Activated CD4-positive, alpha-beta T cell treated with anti-CD3 and anti-CD28 coated beads for 36 hours (primary cell): ENCODE results near the gene PRKACB. TPM values are rescaled to one million over a fixed set of nuclear protein-coding genes. Genes with fewer than 3 reads are reported as not detected.
A peak's percentile ranks its signal among the peaks of the same experiment; 100 is the strongest.
"Not testable (repeated sequence)": the region's sequence is repeated elsewhere in the genome, so short reads cannot be mapped to it uniquely, and the experiment has no call there.

ENCODE experiments used
- ATAC-seq: fragments of 200-7000 bp; cut with Tn5 transposase; one replicate; pipeline ENCODE4 v1.10.0; 2021; ENCODE audit warnings: mild to moderate bottlenecking, moderate library complexity
- CTCF ChIA-PET: fragments of 350-600 bp; sonication (Branson Sonifier 250); formaldehyde crosslinking; loops from one replicate; lab custom pipeline; 2021; ENCODE audit warnings: antibody characterized with exemption; lab: Charles Lee
- POLR2A ChIA-PET: fragments of 350-600 bp; sonication (Branson Sonifier 250); formaldehyde crosslinking; loops from one replicate; lab custom pipeline; 2021; ENCODE audit warnings: antibody characterized with exemption, inconsistent platforms; lab: Charles Lee
- DNase-seq: peaks from one replicate; pipeline ENCODE4 v3.0.0-alpha.2; 2020
- H3K27ac Mint-ChIP-seq: one replicate; pipeline ENCODE4 v1.8.0; 2021; ENCODE audit warnings: mixed read lengths
- H3K27me3 Mint-ChIP-seq: one replicate; pipeline ENCODE4 v1.8.0; 2021; ENCODE audit warnings: mixed read lengths
- H3K36me3 Mint-ChIP-seq: one replicate; pipeline ENCODE4 v1.8.0; 2021; ENCODE audit warnings: low read depth, mixed read lengths
- H3K4me1 Mint-ChIP-seq: one replicate; pipeline ENCODE4 v1.8.0; 2021; ENCODE audit warnings: mixed read lengths
- H3K4me3 Mint-ChIP-seq: one replicate; pipeline ENCODE4 v1.8.0; 2021; ENCODE audit warnings: mild to moderate bottlenecking, moderate library complexity, mixed read lengths
- H3K9me3 Mint-ChIP-seq: one replicate; pipeline ENCODE4 v1.8.0; 2021; ENCODE audit warnings: low read depth, mixed read lengths
- intact Hi-C, 2 experiments: fragments of 100-400 bp; cut with DNase I in 1 of 2; cut with micrococcal nuclease in 1 of 2; formaldehyde crosslinking; loops; one replicate each; pipeline versions ENCODE4 v1.14.2 to v1.15.1; 2022 to 2024; cut with DNase I, micrococcal nuclease
- total RNA-seq, 2 experiments: library from RNA; stranded (reverse); gene quantifications; one replicate each; pipeline ENCODE4 v1.2.3, GENCODE V29; 2021

PRKACB gene
- total RNA-seq, 2 experiments from 2014 or later = 22.2 to 25.5 TPM

- intact Hi-C loops = no loop called here
- H3K4me1 Mint-ChIP-seq = peaks cover 15% of the 10 kb centered on the region
- peaks cover 11% of the 10 kb centered on the region for H3K9me3 Mint-ChIP-seq
- no peak overlapping the region for H3K27ac Mint-ChIP-seq
- ATAC-seq (no peak), DNase-seq (no peak)
- POLR2A ChIA-PET = no interaction called here
- H3K27me3 Mint-ChIP-seq = no peaks in the 10 kb centered on the region
- CTCF ChIA-PET = interaction anchor here (1.0 kb wide), 1 partner anchor 39 kb away, joined by 3 read pairs; no protein-coding TSS in a partner anchor
- H3K36me3 Mint-ChIP-seq = peaks cover 51% of the 10 kb centered on the region
- no peak overlapping the region for H3K4me3 Mint-ChIP-seq
Observed at GRCh38 chr1:84217239-84217638, 73.2 kb downstream of the PRKACB start.

- H3K36me3 Mint-ChIP-seq = peaks cover 58% of the 10 kb centered on the region
- CTCF ChIA-PET = no interaction called here
Observed at GRCh38 chr1:84223751-84224432, 79.8 kb downstream of the PRKACB start.

GRCh38 chr1:84224905-84225304 is 80.8 kb downstream of the PRKACB start:
- peaks cover 18% of the 10 kb centered on the region for H3K9me3 Mint-ChIP-seq
- CTCF ChIA-PET = no interaction called here
- ATAC-seq (no peak), DNase-seq (no peak)
- POLR2A ChIA-PET = no interaction called here
- no peak overlapping the region for H3K27ac Mint-ChIP-seq
- intact Hi-C loops = no loop called here
- peaks cover 8% of the 10 kb centered on the region for H3K4me1 Mint-ChIP-seq
- H3K36me3 Mint-ChIP-seq = peaks cover 51% of the 10 kb centered on the region
- H3K27me3 Mint-ChIP-seq = no peaks in the 10 kb centered on the region
- no peak overlapping the region for H3K4me3 Mint-ChIP-seq

More at GRCh38 chr1:84223751-84224432, 79.8 kb downstream of the PRKACB start:
- H3K4me1 Mint-ChIP-seq = peaks cover 8% of the 10 kb centered on the region
- DNase-seq (no peak), ATAC-seq (no peak)
- POLR2A ChIA-PET = no interaction called here
- no peak overlapping the region for H3K4me3 Mint-ChIP-seq
- no peak overlapping the region for H3K27ac Mint-ChIP-seq
- H3K27me3 Mint-ChIP-seq = no peaks in the 10 kb centered on the region
- peaks cover 22% of the 10 kb centered on the region for H3K9me3 Mint-ChIP-seq
- intact Hi-C loops = no loop called here

- peaks cover 47% of the 10 kb centered on the region for H3K36me3 Mint-ChIP-seq
- H3K27me3 Mint-ChIP-seq = no peaks in the 10 kb centered on the region
- no peak overlapping the region for H3K4me3 Mint-ChIP-seq
- no peak for ATAC-seq
- intact Hi-C loops = no loop called here
- ChIA-PET POLR2A (no interaction called here), CTCF (interaction anchor here (1.0 kb wide), 1 partner anchor 518 kb away, joined by 3 read pairs; no protein-coding TSS in a partner anchor)
- no peak overlapping the region for H3K27ac Mint-ChIP-seq
- peaks cover 4% of the 10 kb centered on the region for H3K4me1 Mint-ChIP-seq
- no peak for DNase-seq
- H3K9me3 Mint-ChIP-seq = peaks cover 14% of the 10 kb centered on the region
Observed at GRCh38 chr1:84225646-84226045, 81.6 kb downstream of the PRKACB start.

GRCh38 chr1:84232676-84233075 is 88.6 kb downstream of the PRKACB start:
- H3K4me3 Mint-ChIP-seq, ATAC-seq, H3K27me3 Mint-ChIP-seq, H3K4me1 Mint-ChIP-seq, H3K9me3 Mint-ChIP-seq, H3K27ac Mint-ChIP-seq, CTCF ChIA-PET, intact Hi-C loops, POLR2A ChIA-PET, DNase-seq: not testable (repeated sequence)
- peaks cover 37% of the 10 kb centered on the region for H3K36me3 Mint-ChIP-seq

GRCh38 chr1:84236256-84236655 is 92.2 kb downstream of the PRKACB start:
- Mint-ChIP-seq H3K27me3 (no peaks in the 10 kb centered on the region), H3K4me1 (no peaks in the 10 kb centered on the region), H3K27ac (no peak overlapping the region), H3K36me3 (peaks cover 51% of the 10 kb centered on the region), H3K4me3 (no peak overlapping the region), H3K9me3 (peaks cover 10% of the 10 kb centered on the region)
- DNase-seq = no peak
- ChIA-PET POLR2A (no interaction called here), CTCF (no interaction called here)
- no peak for ATAC-seq
- intact Hi-C loops = no loop called here

GRCh38 chr1:84242641-84243040 is 98.6 kb downstream of the PRKACB start:
- no peak for ATAC-seq
- Mint-ChIP-seq H3K4me1 (peaks cover 2% of the 10 kb centered on the region), H3K27ac (no peak overlapping the region), H3K9me3 (peaks cover 18% of the 10 kb centered on the region), H3K4me3 (no peak overlapping the region), H3K27me3 (no peaks in the 10 kb centered on the region), H3K36me3 (peaks cover 27% of the 10 kb centered on the region)
- no peak for DNase-seq
- ChIA-PET POLR2A (no interaction called here), CTCF (no interaction called here)
- intact Hi-C loops = no loop called here

- Mint-ChIP-seq H3K9me3 (peaks cover 20% of the 10 kb centered on the region), H3K27ac (no peak overlapping the region), H3K4me1 (peaks cover 2% of the 10 kb centered on the region), H3K27me3 (no peaks in the 10 kb centered on the region), H3K4me3 (no peak overlapping the region), H3K36me3 (peaks cover 4% of the 10 kb centered on the region)
- POLR2A ChIA-PET = interaction anchor here (0.6 kb wide), 1 partner anchor 568 kb away, joined by 3 read pairs; no protein-coding TSS in a partner anchor
- DNase-seq (no peak), ATAC-seq (no peak)
- intact Hi-C loops = no loop called here
- CTCF ChIA-PET = no interaction called here
Observed at GRCh38 chr1:84245563-84245962, 101.5 kb downstream of the PRKACB start.

- no peak overlapping the region for H3K4me3 Mint-ChIP-seq
- peaks cover 2% of the 10 kb centered on the region for H3K4me1 Mint-ChIP-seq
- H3K27me3 Mint-ChIP-seq = no peaks in the 10 kb centered on the region
Observed at GRCh38 chr1:84246213-84246612, 102.1 kb downstream of the PRKACB start.

GRCh38 chr1:84247425-84248220 is 103.6 kb downstream of the PRKACB start:
- Mint-ChIP-seq H3K36me3 (no peaks in the 10 kb centered on the region), H3K27me3 (no peaks in the 10 kb centered on the region), H3K4me3 (no peak overlapping the region), H3K9me3 (peaks cover 18% of the 10 kb centered on the region), H3K27ac (no peak overlapping the region), H3K4me1 (peaks cover 2% of the 10 kb centered on the region)
- no peak for DNase-seq
- intact Hi-C loops = no loop called here
- POLR2A ChIA-PET = no interaction called here
- peak; percentile 60 for ATAC-seq
- CTCF ChIA-PET = interaction anchor here (1.4 kb wide), 1 partner anchor 9 kb away, joined by 4 read pairs; no protein-coding TSS in a partner anchor

More at GRCh38 chr1:84246213-84246612, 102.1 kb downstream of the PRKACB start:
- Mint-ChIP-seq H3K9me3 (peaks cover 22% of the 10 kb centered on the region), H3K36me3 (peaks cover 4% of the 10 kb centered on the region), H3K27ac (no peak overlapping the region)
- intact Hi-C loops = no loop called here
- ATAC-seq = no peak
- ChIA-PET POLR2A (no interaction called here), CTCF (no interaction called here)
- no peak for DNase-seq

- no peaks in the 10 kb centered on the region for H3K27me3 Mint-ChIP-seq
- intact Hi-C loops = no loop called here
- ChIA-PET CTCF (no interaction called here), POLR2A (no interaction called here)
- no peaks in the 10 kb centered on the region for H3K36me3 Mint-ChIP-seq
- H3K27ac Mint-ChIP-seq = no peak overlapping the region
- no peak overlapping the region for H3K4me3 Mint-ChIP-seq
- ATAC-seq (no peak), DNase-seq (no peak)
- peaks cover 14% of the 10 kb centered on the region for H3K9me3 Mint-ChIP-seq
- peaks cover 2% of the 10 kb centered on the region for H3K4me1 Mint-ChIP-seq
Observed at GRCh38 chr1:84250668-84251067, 106.6 kb downstream of the PRKACB start.

- POLR2A ChIA-PET = no interaction called here
- ATAC-seq = no peak
- no peak overlapping the region for H3K27ac Mint-ChIP-seq
Observed at GRCh38 chr1:84253036-84253435, 109.0 kb downstream of the PRKACB start.

More at GRCh38 chr1:84253036-84253435, 109.0 kb downstream of the PRKACB start:
- Mint-ChIP-seq H3K36me3 (no peaks in the 10 kb centered on the region), H3K4me1 (no peaks in the 10 kb centered on the region), H3K27me3 (no peaks in the 10 kb centered on the region), H3K9me3 (peaks cover 14% of the 10 kb centered on the region), H3K4me3 (no peak overlapping the region)
- intact Hi-C loops = no loop called here
- DNase-seq = no peak
- CTCF ChIA-PET = no interaction called here
